Measurements from ENCODE around the gene XAGE3. TPM values are rescaled to one million over a fixed set of nuclear protein-coding genes. Genes with fewer than 3 reads are reported as not detected.

The XAGE3 gene
- not detected in 2 replicates for total RNA-seq (2014; rRNA removed; shearing (Covaris generic))

GRCh38 chrX:52867610-52868348 lies at the start of gene XAGE3:
Gene XAGE3 (minus strand): TSS chrX:52868083. CDS start chrX:52867133, 950 bp downstream.

GRCh38 chrX:52896855-52897709 lies 29.2 kb upstream of the XAGE3 start, which contains the start of gene FAM156B:
Gene FAM156B (plus strand): TSS chrX:52897330. CDS start chrX:52907226, 9,896 bp downstream.

Other genes starting within 250 kb of the XAGE3 start
- gene SSX7, start 213.2 kb downstream of the XAGE3 start, total RNA-seq (2014; rRNA removed; shearing (Covaris generic)): not detected in 2 replicates
- gene SSX2, start 160.9 kb downstream of the XAGE3 start, total RNA-seq (2014; rRNA removed; shearing (Covaris generic)): 0.72 and 4.5 TPM in 2 replicates
- 24.9 and 31.2 TPM in 2 replicates for gene SSX2B, start 116.8 kb downstream of the XAGE3 start, total RNA-seq (2014; rRNA removed; shearing (Covaris generic))
- not detected in 2 replicates for gene SPANXN5, start 70.7 kb downstream of the XAGE3 start, total RNA-seq (2014; rRNA removed; shearing (Covaris generic))
- not detected in 2 replicates for gene XAGE5, start 56.8 kb downstream of the XAGE3 start, total RNA-seq (2014; rRNA removed; shearing (Covaris generic))
- gene FAM156B, start 29.2 kb upstream of the XAGE3 start, total RNA-seq (2014; rRNA removed; shearing (Covaris generic)): 39.3 and 51.9 TPM in 2 replicates
- gene FAM156A, start 90.4 kb upstream of the XAGE3 start, total RNA-seq (2014; rRNA removed; shearing (Covaris generic)): 7.5 and 16.4 TPM in 2 replicates
- not detected in 2 replicates for gene GPR173, start 180.7 kb upstream of the XAGE3 start, total RNA-seq (2014; rRNA removed; shearing (Covaris generic))
- gene TSPYL2, start 214.3 kb upstream of the XAGE3 start, total RNA-seq (2014; rRNA removed; shearing (Covaris generic)): 19.0 and 19.7 TPM in 2 replicates
- gene KANTR, start 226.1 kb upstream of the XAGE3 start, total RNA-seq (2014; rRNA removed; shearing (Covaris generic)): 4.9 and 6.9 TPM in 2 replicates

Measured in A375 (cell line).